ENCODE measurements around the gene PRM3.
A peak's percentile ranks its signal among the peaks of the same experiment; 100 is the strongest.

The PRM3 gene

GRCh38 chr16:11224096-11224893 is 49.1 kb downstream of the PRM3 start:
- DNase-seq = peak; percentile 84

All from activated effector memory CD4-positive, alpha-beta T cell treated with anti-CD3 and anti-CD28 coated beads, Interleukin-2, amount 50 U/mL, for 16 hours (primary cell).